ENCODE measurements around the gene LSM14B.

LSM14B gene

GRCh38 chr20:62168061-62168460 lies 45.8 kb downstream of the LSM14B start:
- no peak for TF ChIP-seq CTCF (conservative IDR thresholded peaks at IDR 0.05; ENCODE audit: control insufficient read depth, insufficient read depth, low read depth, low read length)
- no peak for DNase-seq (ENCODE audit: low read depth)
- no peak overlapping the region for H3K4me3 ChIP-seq (ENCODE audit: control insufficient read depth, low read depth, low read length)

- no peak for DNase-seq (ENCODE audit: low read depth)
- H3K4me3 ChIP-seq (ENCODE audit: control insufficient read depth, low read depth, low read length): no peak overlapping the region
- TF ChIP-seq CTCF (conservative IDR thresholded peaks at IDR 0.05; ENCODE audit: control insufficient read depth, insufficient read depth, low read depth, low read length): no peak
Measured at GRCh38 chr20:62168890-62169435, 46.7 kb downstream of the LSM14B start.

GRCh38 chr20:62170536-62170935 lies 48.3 kb downstream of the LSM14B start:
- TF ChIP-seq CTCF (conservative IDR thresholded peaks at IDR 0.05; ENCODE audit: control insufficient read depth, insufficient read depth, low read depth, low read length): no peak
- no peak overlapping the region for H3K4me3 ChIP-seq (ENCODE audit: control insufficient read depth, low read depth, low read length)
- no peak for DNase-seq (ENCODE audit: low read depth)

GRCh38 chr20:62171245-62171644 lies 49.0 kb downstream of the LSM14B start:
- DNase-seq (ENCODE audit: low read depth): no peak
- H3K4me3 ChIP-seq (ENCODE audit: control insufficient read depth, low read depth, low read length): no peak overlapping the region
- TF ChIP-seq CTCF (conservative IDR thresholded peaks at IDR 0.05; ENCODE audit: control insufficient read depth, insufficient read depth, low read depth, low read length): no peak

- no peak for DNase-seq (ENCODE audit: low read depth)
- TF ChIP-seq CTCF (conservative IDR thresholded peaks at IDR 0.05; ENCODE audit: control insufficient read depth, insufficient read depth, low read depth, low read length): no peak
- H3K4me3 ChIP-seq (ENCODE audit: control insufficient read depth, low read depth, low read length): no peak overlapping the region
Measured at GRCh38 chr20:62172666-62173065, 50.4 kb downstream of the LSM14B start.

- DNase-seq (ENCODE audit: low read depth): no peak
- no peak for TF ChIP-seq CTCF (conservative IDR thresholded peaks at IDR 0.05; ENCODE audit: control insufficient read depth, insufficient read depth, low read depth, low read length)
- no peak overlapping the region for H3K4me3 ChIP-seq (ENCODE audit: control insufficient read depth, low read depth, low read length)
Measured at GRCh38 chr20:62174021-62174804, 51.9 kb downstream of the LSM14B start.

Data from fibroblast of mammary gland (primary cell).